K562 (cell line): ENCODE data around the gene TEX54. TPM values are rescaled to one million over a fixed set of nuclear protein-coding genes. Genes with fewer than 3 reads are reported as not detected.

Experiments
- CAMTA2 ChIP-seq: fragments of 250-450 bp; sonication (Bioruptor Pico); conservative IDR thresholded peaks from 2 replicates; pipeline ENCODE4 v1.5.1; 2022
- CREB3L1 ChIP-seq: fragments of 450-650 bp; IDR thresholded peaks from 2 replicates; pipeline ENCODE4 v1.6.1; 2014; ENCODE audit warnings: low read depth, mild to moderate bottlenecking, moderate library complexity, borderline replicate concordance
- DNMT1 ChIP-seq: fragments of 450-650 bp; IDR thresholded peaks from 2 replicates; pipeline ENCODE4 v1.6.1; 2016; ENCODE audit warnings: antibody characterized with exemption, mild to moderate bottlenecking
- E2F4 ChIP-seq: sonication (generic); formaldehyde crosslinking; IDR thresholded peaks from 2 replicates; pipeline ENCODE4 v1.8.0; 2022; ENCODE audit warnings: mild to moderate bottlenecking, low read depth, missing genetic modification reagents
- EP300 ChIP-seq: IDR thresholded peaks from 2 replicates; pipeline ENCODE4 v1.6.1; 2012; ENCODE audit warnings: low read length, improper control_type of control experiment
- GATA2 ChIP-seq: sonication (generic); formaldehyde crosslinking; IDR thresholded peaks from 2 replicates; pipeline ENCODE4 v1.4.0; 2020; ENCODE audit warnings: mild to moderate bottlenecking, missing genetic modification reagents
- JUN ChIP-seq, 2 experiments: sonication (generic) in 1 of 2; formaldehyde crosslinking in 1 of 2; IDR thresholded peaks; 2 replicates each; pipeline versions ENCODE4 v1.6.1 to v1.8.0; 2012 to 2022; ENCODE audit warnings: borderline replicate concordance in 2 of 2, mild to moderate bottlenecking in 2 of 2, improper control_type of control experiment in 1 of 2, low read depth in 1 of 2, low read length in 1 of 2, missing genetic modification reagents in 1 of 2
- MBD1 ChIP-seq: fragments of 250-450 bp; sonication (Bioruptor Pico); IDR thresholded peaks from 2 replicates; pipeline ENCODE4 v1.8.0; 2022; ENCODE audit warnings: inconsistent platforms
- PATZ1 ChIP-seq: fragments of 250-450 bp; sonication (Bioruptor Pico); IDR thresholded peaks from 2 replicates; pipeline ENCODE4 v1.5.0; 2020; ENCODE audit warnings: mild to moderate bottlenecking, borderline replicate concordance
- PCBP1 ChIP-seq: fragments of 200-400 bp; formaldehyde crosslinking; IDR thresholded peaks from 2 replicates; pipeline ENCODE4 v1.6.1; 2018; ENCODE audit warnings: mild to moderate bottlenecking, low read depth, low read length; ENCODE audit not compliant: poor library complexity, severe bottlenecking
- RB1 ChIP-seq: fragments of 450-650 bp; IDR thresholded peaks from 2 replicates; pipeline ENCODE4 v1.6.1; 2017; ENCODE audit warnings: low read depth, mild to moderate bottlenecking
- RFX1 ChIP-seq: fragments of 450-650 bp; IDR thresholded peaks from 2 replicates; pipeline ENCODE4 v1.6.1; 2016; ENCODE audit warnings: mild to moderate bottlenecking, moderate library complexity
- RHOXF2B ChIP-seq: fragments of 250-450 bp; sonication (Bioruptor Pico); conservative IDR thresholded peaks from 2 replicates; pipeline ENCODE4 v1.5.1; 2021
- TOE1 ChIP-seq, 2 experiments: fragments of 450-650 bp in 1 of 2; sonication (generic) in 1 of 2; formaldehyde crosslinking in 1 of 2; IDR thresholded peaks; 2 replicates each; pipeline versions ENCODE4 v1.7.1 to v1.8.0; 2016 to 2022; ENCODE audit warnings: borderline replicate concordance in 2 of 2, mild to moderate bottlenecking in 2 of 2, antibody characterized with exemption in 1 of 2, inconsistent platforms in 1 of 2, low read depth in 1 of 2, missing genetic modification reagents in 1 of 2, moderate library complexity in 1 of 2
- ZBTB5 ChIP-seq: fragments of 450-650 bp; IDR thresholded peaks from 2 replicates; pipeline ENCODE4 v1.6.1; 2017; ENCODE audit warnings: antibody characterized with exemption
- ZBTB8A ChIP-seq: fragments of 450-650 bp; IDR thresholded peaks from 2 replicates; pipeline ENCODE4 v1.6.1; 2018; ENCODE audit warnings: mild to moderate bottlenecking, moderate library complexity; ENCODE audit not compliant: partially characterized antibody
- ZNF239 ChIP-seq: fragments of 250-450 bp; sonication (Bioruptor Pico); IDR thresholded peaks from 2 replicates; pipeline ENCODE4 v1.4.0; 2020; ENCODE audit warnings: mild to moderate bottlenecking
- polyA plus RNA-seq, 8 experiments: library from polyadenylated mRNA; depleted of rRNA in 4 of 8; stranded (reverse) in 5 of 8; unstranded in 3 of 8; fragments of >200 nt; fragmentation: Nextera tagmentation in 2 of 8; fragmentation: Illumina TruSeq in 1 of 8; extraction: Ambion mirVana in 2 of 8; extraction: Trizol in 1 of 8; gene quantifications; 2 replicates each; pipeline versions ENCODE4 v1.2.1 to v1.2.3, GENCODE V29; 2011 to 2014; ENCODE audit warnings: inconsistent platforms in 1 of 8, missing spikeins in 1 of 8
- total RNA-seq, 7 experiments: library from RNA; depleted of rRNA in 6 of 7; stranded (reverse); fragments of >200 nt in 6 of 7; fragmentation: Illumina TruSeq in 2 of 7; extraction: Trizol in 2 of 7; gene quantifications; 2 replicates each; pipeline versions ENCODE4 v1.2.1 to v1.2.3, GENCODE V29; 2011 to 2021; ENCODE audit warnings: low replicate concordance in 1 of 7

Gene TEX54
- total and polyA plus RNA-seq, 9 of the 15 experiments (the other 6 are each of a cell fraction or from before 2014, with no cell fraction given): not detected

- TF ChIP-seq GATA2 (CRISPR knock-in tag): no peak
- no peak for TF ChIP-seq ZBTB5
- peak; percentile 92 for TF ChIP-seq JUN (IDR thresholded peaks at IDR 0.05; ENCODE audit: borderline replicate concordance, low read depth, low read length)
- TF ChIP-seq JUN (CRISPR knock-in tag; IDR thresholded peaks at IDR 0.05; ENCODE audit: borderline replicate concordance): no peak
- TF ChIP-seq TOE1 (IDR thresholded peaks at IDR 0.05; ENCODE audit: borderline replicate concordance): peak; percentile 90
- no peak for TF ChIP-seq TOE1 (CRISPR knock-in tag; IDR thresholded peaks at IDR 0.05; ENCODE audit: borderline replicate concordance, low read depth)
- no peak; the same call in 1 of the 2 replicates for TF ChIP-seq RFX1
- no peak for TF ChIP-seq CREB3L1
- TF ChIP-seq DNMT1: no peak
- no peak for TF ChIP-seq RB1
- TF ChIP-seq RHOXF2B (CRISPR knock-in tag): no peak
- no peak for TF ChIP-seq ZBTB8A
- TF ChIP-seq PATZ1 (CRISPR knock-in tag): no peak
- no peak for TF ChIP-seq PCBP1
- no peak for TF ChIP-seq CAMTA2 (CRISPR knock-in tag)
- TF ChIP-seq EP300: peak; percentile 87
- TF ChIP-seq MBD1 (CRISPR knock-in tag): no peak
- no peak for TF ChIP-seq E2F4 (CRISPR knock-in tag)
- no peak for TF ChIP-seq ZNF239 (CRISPR knock-in tag)
Measured at GRCh38 chr11:62881579-62882430, 49.2 kb upstream of the TEX54 start (continued).
